DND-41 (cell line): ENCODE data around the gene GSS.

Experiments used
- CTCF ChIP-seq: IDR thresholded peaks from 2 replicates; pipeline ENCODE4 v1.5.1; 2012; ENCODE audit warnings: borderline replicate concordance, low read length, moderate library complexity, mild to moderate bottlenecking; ENCODE audit not compliant: poor library complexity, severe bottlenecking; ENCODE audit errors: extremely low read depth
- EZH2 ChIP-seq: IDR thresholded peaks from 3 replicates; pipeline ENCODE4 v1.6.1; 2012; ENCODE audit warnings: borderline replicate concordance, low read depth, mild to moderate bottlenecking, moderate library complexity, low read length, inconsistent platforms; ENCODE audit not compliant: severe bottlenecking

- no peak for TF ChIP-seq CTCF
- TF ChIP-seq EZH2, result no peak
Observed at GRCh38 chr20:34941226-34941625, 14.4 kb downstream of the GSS start.
